ENCODE data around the gene CARNS1.

DNA sequence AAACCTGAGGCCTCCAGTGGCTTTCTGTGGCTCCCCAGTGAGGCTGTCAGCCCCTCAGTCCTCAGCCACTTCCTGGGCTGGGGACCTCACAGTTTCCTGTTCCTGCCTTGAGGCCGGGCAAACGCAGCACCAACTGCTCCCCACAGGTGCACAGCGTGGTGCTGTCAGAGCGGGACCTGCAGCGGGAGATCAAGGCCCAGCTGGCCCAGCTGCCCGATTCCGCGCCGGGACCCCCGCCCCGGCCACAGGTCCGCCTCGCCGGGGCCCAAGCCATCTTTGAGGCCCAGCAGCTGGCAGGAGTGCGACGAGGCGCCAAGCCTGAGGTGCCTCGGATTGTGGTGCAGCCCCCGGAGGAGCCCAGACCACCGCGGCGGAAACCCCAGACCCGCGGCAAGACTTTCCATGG is 6.2 kb upstream of the CARNS1 start:
- no peak for TF ChIP-seq CTCF (IDR thresholded peaks at IDR 0.05; ENCODE audit: poor library complexity)
- TF ChIP-seq EZH2phosphoT487 (IDR thresholded peaks at IDR 0.05; ENCODE audit: low read depth, severe bottlenecking, unreplicated experiment), result no peak
- no peak for TF ChIP-seq EZH2 (IDR thresholded peaks at IDR 0.05; ENCODE audit: borderline replicate concordance)

Measured in hepatocyte (in vitro differentiated cells).